OCI-LY7 (cell line): ENCODE results near the gene KRTAP3-3. TPM values are rescaled to one million over a fixed set of nuclear protein-coding genes. Genes with fewer than 3 reads are reported as not detected.

Experiments
- BruUV-seq: library from RNA; stranded (reverse); fragments of 400-500 nt; replicated peaks from 2 replicates; lab custom pipeline; 2021; lab: Mats Ljungman, UMichigan
- CTCF ChIA-PET: fragments of 300-600 bp; sonication (Branson Sonifier 250); formaldehyde crosslinking; loops from one replicate; lab custom pipeline; 2022; ENCODE audit warnings: antibody characterized with exemption; ENCODE audit not compliant: unreplicated experiment; lab: Charles Lee
- POLR2A ChIA-PET: fragments of 300-600 bp; sonication (Branson Sonifier 250); formaldehyde crosslinking; loops from one replicate; lab custom pipeline; 2022; ENCODE audit warnings: antibody characterized with exemption; lab: Charles Lee
- DNase-seq: peaks from one replicate; pipeline ENCODE4 v3.0.0-alpha.2; 2015; ENCODE audit warnings: low spot score
- H2AFZ ChIP-seq: fragments of 200-600 bp; sonication (generic), shearing (Covaris generic); 2 replicates; pipeline ENCODE4 v1.6.1; 2014; ENCODE audit warnings: mild to moderate bottlenecking, antibody characterized with exemption, low read length, moderate library complexity
- H3K27ac ChIP-seq: fragments of 200-600 bp; sonication (generic); 2 replicates; pipeline ENCODE4 v1.5.1; 2014; ENCODE audit warnings: mixed run types, low read depth, mild to moderate bottlenecking, moderate library complexity, low read length, inconsistent platforms; ENCODE audit not compliant: poor library complexity, severe bottlenecking
- H3K36me3 ChIP-seq: fragments of 200-600 bp; sonication (generic); 2 replicates; pipeline ENCODE4 v1.6.1; 2014; ENCODE audit warnings: mild to moderate bottlenecking, antibody characterized with exemption, low read length, moderate library complexity, mixed read lengths; ENCODE audit not compliant: insufficient read depth
- H3K4me1 ChIP-seq: fragments of 200-600 bp; sonication (generic); 2 replicates; pipeline ENCODE4 v1.5.1; 2014; ENCODE audit warnings: mild to moderate bottlenecking, low read length; ENCODE audit not compliant: insufficient read depth, poor library complexity, severe bottlenecking
- H3K4me2 ChIP-seq: fragments of 200-600 bp; sonication (generic); 2 replicates; pipeline ENCODE4 v1.6.1; 2014; ENCODE audit warnings: mild to moderate bottlenecking, low read length
- H3K4me3 ChIP-seq: fragments of 200-600 bp; sonication (generic); 2 replicates; pipeline ENCODE4 v1.5.1; 2014; ENCODE audit warnings: mild to moderate bottlenecking, low read depth, low read length; ENCODE audit not compliant: poor library complexity, severe bottlenecking
- H3K79me2 ChIP-seq: fragments of 200-600 bp; sonication (generic); 2 replicates; pipeline ENCODE4 v1.6.1; 2016; ENCODE audit warnings: low read depth, mild to moderate bottlenecking, low read length, moderate library complexity, mixed read lengths; ENCODE audit not compliant: insufficient read depth
- H3K9me2 ChIP-seq: fragments of 200-600 bp; sonication (generic); 2 replicates; pipeline ENCODE4 v1.6.1; 2016; ENCODE audit warnings: mild to moderate bottlenecking, low read length, mixed read lengths; ENCODE audit not compliant: insufficient read depth
- H3K9me3 ChIP-seq: fragments of 200-600 bp; sonication (generic); 2 replicates; pipeline ENCODE4 v1.6.1; 2014; ENCODE audit warnings: mild to moderate bottlenecking, mixed run types, low read length, mixed read lengths
- H4K20me1 ChIP-seq: fragments of 200-600 bp; sonication (generic); 2 replicates; pipeline ENCODE4 v1.6.1; 2014; ENCODE audit warnings: mild to moderate bottlenecking, antibody characterized with exemption, low read length, moderate library complexity, mixed read lengths; ENCODE audit not compliant: insufficient read depth
- CTCF ChIP-seq: fragments of 200-600 bp; sonication (generic); conservative IDR thresholded peaks from 2 replicates; pipeline ENCODE4 v1.5.1; 2014; ENCODE audit warnings: mild to moderate bottlenecking, antibody characterized with exemption, low read length, moderate library complexity, mixed read lengths
- EZH2phosphoT487 ChIP-seq: fragments of 200-600 bp; sonication (generic); IDR thresholded peaks from 2 replicates; pipeline ENCODE4 v1.6.1; 2018; ENCODE audit warnings: low read depth, borderline replicate concordance, mild to moderate bottlenecking, mixed run types, antibody characterized with exemption, low read length, moderate library complexity, mixed read lengths
- intact Hi-C: fragments of 100-400 bp; cut with micrococcal nuclease; formaldehyde crosslinking; loops from one replicate; pipeline ENCODE4 v1.10.0; 2022; ENCODE audit not compliant: unreplicated experiment
- total RNA-seq, 2 experiments: library from RNA; depleted of rRNA in 1 of 2; stranded (reverse); fragments of >200 nt in 1 of 2; shearing (Covaris generic) in 1 of 2; gene quantifications; 2 replicates each; pipeline ENCODE4 v1.2.3, GENCODE V29; 2014 to 2022

The KRTAP3-3 gene
- total RNA-seq, 2 experiments from 2014 or later = not detected

- no peak overlapping the region for H2AFZ ChIP-seq
- POLR2A ChIA-PET = no interaction called here
- no peak overlapping the region for H3K27ac ChIP-seq
- TF ChIP-seq CTCF = no peak
- no peak for TF ChIP-seq EZH2phosphoT487
- H3K79me2 ChIP-seq = no peaks in the 10 kb centered on the region
- no peaks in the 10 kb centered on the region for H4K20me1 ChIP-seq
- H3K4me3 ChIP-seq = no peak overlapping the region
- intact Hi-C loops = no loop called here
- CTCF ChIA-PET = no interaction called here
- no peak for DNase-seq
- H3K9me2 ChIP-seq = no peaks in the 10 kb centered on the region
- no peaks in the 10 kb centered on the region for H3K9me3 ChIP-seq
- no peaks in the 10 kb centered on the region for H3K36me3 ChIP-seq
- no TSS peak for BruUV-seq
- no peak overlapping the region for H3K4me2 ChIP-seq
- no peaks in the 10 kb centered on the region for H3K4me1 ChIP-seq
These were observed 21.5 kb upstream of the KRTAP3-3 start for GRCh38 chr17:41015454-41015853.

GRCh38 chr17:41013606-41014005 lies 19.6 kb upstream of the KRTAP3-3 start:
- ChIA-PET POLR2A (no interaction called here), CTCF (no interaction called here)
- intact Hi-C loops = no loop called here
- H3K79me2 ChIP-seq = no peaks in the 10 kb centered on the region
- no peak for TF ChIP-seq EZH2phosphoT487
- no peak for TF ChIP-seq CTCF
- no peak overlapping the region for H3K27ac ChIP-seq
- no peaks in the 10 kb centered on the region for H3K9me2 ChIP-seq
- H3K4me2 ChIP-seq = no peak overlapping the region
- no peaks in the 10 kb centered on the region for H3K4me1 ChIP-seq
- no TSS peak for BruUV-seq
- no peak for DNase-seq
- H4K20me1 ChIP-seq = no peaks in the 10 kb centered on the region
- H3K4me3 ChIP-seq = no peak overlapping the region
- no peaks in the 10 kb centered on the region for H3K36me3 ChIP-seq
- H2AFZ ChIP-seq = no peak overlapping the region
- no peaks in the 10 kb centered on the region for H3K9me3 ChIP-seq

GRCh38 chr17:41013181-41013580 lies 19.2 kb upstream of the KRTAP3-3 start:
- ChIA-PET CTCF (no interaction called here), POLR2A (no interaction called here)
- Histone ChIP-seq H3K36me3 (no peaks in the 10 kb centered on the region), H3K4me1 (no peaks in the 10 kb centered on the region), H3K4me3 (no peak overlapping the region), H3K27ac (no peak overlapping the region), H3K79me2 (no peaks in the 10 kb centered on the region), H2AFZ (no peak overlapping the region), H3K4me2 (no peak overlapping the region), H4K20me1 (no peaks in the 10 kb centered on the region), H3K9me3 (no peaks in the 10 kb centered on the region), H3K9me2 (no peaks in the 10 kb centered on the region)
- BruUV-seq = no TSS peak
- intact Hi-C loops = no loop called here
- TF ChIP-seq CTCF = no peak
- TF ChIP-seq EZH2phosphoT487 = no peak
- DNase-seq = no peak
